NCI-H187 (cell line): ENCODE results near the gene CHURC1.

Source experiments
- DNase-seq, 2 experiments: peaks; one replicate each; lab custom pipeline; 2025; lab: John Stamatoyannopoulos, UW

Gene CHURC1

GRCh38 chr14:64914237-64915028 is at the start of gene CHURC1:
Gene CHURC1, plus strand, starts transcription at chr14:64914455. Its CDS starts 41 bp downstream, at chr14:64914496.
- peak; percentile 98 to 100 for DNase-seq

GRCh38 chr14:64865109-64865508 is 49.1 kb upstream of the CHURC1 start:
- DNase-seq, result no peak

GRCh38 chr14:64865992-64866391 is 48.3 kb upstream of the CHURC1 start:
- no peak for DNase-seq

- DNase-seq, result no peak
Measured at GRCh38 chr14:64867182-64867581, 47.1 kb upstream of the CHURC1 start.

- no peak for DNase-seq
Measured at GRCh38 chr14:64868379-64868778, 45.9 kb upstream of the CHURC1 start.

- no peak for DNase-seq
Measured at GRCh38 chr14:64868841-64869240, 45.4 kb upstream of the CHURC1 start.

- no peak for DNase-seq
Measured at GRCh38 chr14:64870160-64870559, 44.1 kb upstream of the CHURC1 start.

- no peak for DNase-seq
Measured at GRCh38 chr14:64871344-64871743, 42.9 kb upstream of the CHURC1 start.

GRCh38 chr14:64873506-64874219 is 40.6 kb upstream of the CHURC1 start:
- no peak for DNase-seq

GRCh38 chr14:64875350-64875749 is 38.9 kb upstream of the CHURC1 start:
- no peak for DNase-seq

GRCh38 chr14:64877846-64878245 is 36.4 kb upstream of the CHURC1 start:
- DNase-seq, result no peak

- DNase-seq, result peak; percentile 53 to 60
Measured at GRCh38 chr14:64878837-64879634, 35.2 kb upstream of the CHURC1 start.

- peak; percentile 62 to 91 for DNase-seq
Measured at GRCh38 chr14:64879635-64880220, 34.5 kb upstream of the CHURC1 start, which contains the start of gene SPTB. Gene SPTB, minus strand, starts transcription at chr14:64879907. Its CDS starts 56,813 bp downstream, at chr14:64823094.

GRCh38 chr14:64880221-64881121 is 33.8 kb upstream of the CHURC1 start:
- DNase-seq, result peak; percentile 70

- DNase-seq, result no peak
Measured at GRCh38 chr14:64885559-64885958, 28.7 kb upstream of the CHURC1 start.

- DNase-seq, result no peak
Measured at GRCh38 chr14:64889352-64889751, 24.9 kb upstream of the CHURC1 start.

- DNase-seq, result no peak
Measured at GRCh38 chr14:64891173-64891838, 22.9 kb upstream of the CHURC1 start.

- peak; percentile 30 to 64 for DNase-seq
Measured at GRCh38 chr14:64891839-64892375, 22.3 kb upstream of the CHURC1 start.

GRCh38 chr14:64899958-64900357 is 14.3 kb upstream of the CHURC1 start:
- DNase-seq, result no peak

- DNase-seq, result no peak
Measured at GRCh38 chr14:64906022-64906421, 8.2 kb upstream of the CHURC1 start.
